Neural progenitor cell (in vitro differentiated cells): ENCODE data around the gene GALNT2.

Source experiments
- CTCF ChIP-seq: fragments of 200-600 bp; sonication (generic); IDR thresholded peaks from 2 replicates; pipeline ENCODE4 v1.5.1; 2017; ENCODE audit warnings: antibody characterized with exemption, mild to moderate bottlenecking
- EZH2 ChIP-seq: fragments of 200-600 bp; sonication (generic); IDR thresholded peaks from 2 replicates; pipeline ENCODE4 v1.6.1; 2017; ENCODE audit warnings: antibody characterized with exemption, mild to moderate bottlenecking, moderate library complexity
- EZH2phosphoT487 ChIP-seq: fragments of 200-600 bp; sonication (generic); IDR thresholded peaks from 2 replicates; pipeline ENCODE4 v1.6.1; 2017; ENCODE audit warnings: antibody characterized with exemption

- TF ChIP-seq CTCF (no peak), EZH2 (no peak), EZH2phosphoT487 (no peak)
Measured at GRCh38 chr1:230101556-230101955, 34.5 kb downstream of the GALNT2 start.
